Endodermal cell (in vitro differentiated cells): ENCODE data around the gene PANX2. TPM values are rescaled to one million over a fixed set of nuclear protein-coding genes. Genes with fewer than 3 reads are reported as not detected.

Source experiments
- DNase-seq: peaks from one replicate; pipeline ENCODE4 v3.0.0-alpha.2; 2017
- H3K27ac ChIP-seq: 2 replicates; pipeline ENCODE4 v1.5.1; 2013; ENCODE audit warnings: mild to moderate bottlenecking, low read depth, low read length, moderate library complexity
- H3K27me3 ChIP-seq: 2 replicates; pipeline ENCODE4 v1.6.1; 2013; ENCODE audit warnings: mild to moderate bottlenecking, low read length, moderate library complexity; ENCODE audit not compliant: insufficient read depth, control insufficient read depth, poor library complexity, severe bottlenecking
- H3K36me3 ChIP-seq: 2 replicates; pipeline ENCODE4 v1.7.0; 2013; ENCODE audit warnings: mild to moderate bottlenecking, low read length, moderate library complexity; ENCODE audit not compliant: control insufficient read depth, insufficient read depth
- H3K4me1 ChIP-seq: one replicate; pipeline ENCODE4 v1.7.0; 2013; ENCODE audit warnings: low read length; ENCODE audit not compliant: control insufficient read depth, insufficient read depth
- H3K4me3 ChIP-seq: 2 replicates; pipeline ENCODE4 v1.5.1; 2013; ENCODE audit warnings: mild to moderate bottlenecking, low read length, moderate library complexity
- H3K9ac ChIP-seq: 2 replicates; pipeline ENCODE4 v1.6.1; 2013; ENCODE audit warnings: mild to moderate bottlenecking, low read length, moderate library complexity; ENCODE audit not compliant: poor library complexity, severe bottlenecking; ENCODE audit errors: extremely low read depth
- H3K9me3 ChIP-seq: 2 replicates; pipeline ENCODE4 v1.6.1; 2013; ENCODE audit warnings: mild to moderate bottlenecking, low read length, moderate library complexity; ENCODE audit not compliant: control insufficient read depth
- H3K27ac Mint-ChIP-seq: 2 replicates; pipeline ENCODE4 v1.8.0; 2020; ENCODE audit warnings: mixed read lengths
- H3K27me3 Mint-ChIP-seq: 2 replicates; pipeline ENCODE4 v1.8.0; 2021; ENCODE audit warnings: mild to moderate bottlenecking, mixed read lengths; ENCODE audit not compliant: insufficient read depth
- H3K36me3 Mint-ChIP-seq: 2 replicates; pipeline ENCODE4 v1.8.0; 2020; ENCODE audit warnings: low read depth, mixed read lengths
- H3K4me1 Mint-ChIP-seq: 2 replicates; pipeline ENCODE4 v1.8.0; 2020; ENCODE audit warnings: mixed read lengths
- H3K4me3 Mint-ChIP-seq: 2 replicates; pipeline ENCODE4 v1.8.0; 2020; ENCODE audit warnings: mild to moderate bottlenecking, moderate library complexity, mixed read lengths
- H3K9me3 Mint-ChIP-seq: 2 replicates; pipeline ENCODE4 v1.8.0; 2020; ENCODE audit warnings: mild to moderate bottlenecking, mixed read lengths
- CTCF ChIP-seq: fragments of 200-600 bp; sonication (generic); conservative IDR thresholded peaks from 2 replicates; pipeline ENCODE4 v1.5.0; 2021; ENCODE audit warnings: antibody characterized with exemption, mild to moderate bottlenecking
- WGBS, 2 experiments: methylation state at CpG; one replicate each; pipeline versions ENCODE4 v1.1.5 to v1.1.7; 2013; ENCODE audit warnings: missing lambda C conversion rate in 2 of 2, mixed read lengths in 1 of 2; ENCODE audit not compliant: insufficient coverage in 1 of 2, insufficient read length in 1 of 2; 5-methylcytosine and 5-hydroxymethylcytosine counted together
- total RNA-seq, 2 donors: library from RNA; stranded (reverse); fragmentation: NEBNext Ultra II Directional in 1 of 2; extraction: Animal tissue kit (Norgen Biotek cat#: 25700) in 1 of 2; gene quantifications; 2 replicates in 1 of 2; 3 replicates in 1 of 2; pipeline ENCODE4 v1.2.1, GENCODE V29; 2021

Gene PANX2
- total RNA-seq, 2 donors from 2014 or later: 8.8 to 11.2 TPM

DNA sequence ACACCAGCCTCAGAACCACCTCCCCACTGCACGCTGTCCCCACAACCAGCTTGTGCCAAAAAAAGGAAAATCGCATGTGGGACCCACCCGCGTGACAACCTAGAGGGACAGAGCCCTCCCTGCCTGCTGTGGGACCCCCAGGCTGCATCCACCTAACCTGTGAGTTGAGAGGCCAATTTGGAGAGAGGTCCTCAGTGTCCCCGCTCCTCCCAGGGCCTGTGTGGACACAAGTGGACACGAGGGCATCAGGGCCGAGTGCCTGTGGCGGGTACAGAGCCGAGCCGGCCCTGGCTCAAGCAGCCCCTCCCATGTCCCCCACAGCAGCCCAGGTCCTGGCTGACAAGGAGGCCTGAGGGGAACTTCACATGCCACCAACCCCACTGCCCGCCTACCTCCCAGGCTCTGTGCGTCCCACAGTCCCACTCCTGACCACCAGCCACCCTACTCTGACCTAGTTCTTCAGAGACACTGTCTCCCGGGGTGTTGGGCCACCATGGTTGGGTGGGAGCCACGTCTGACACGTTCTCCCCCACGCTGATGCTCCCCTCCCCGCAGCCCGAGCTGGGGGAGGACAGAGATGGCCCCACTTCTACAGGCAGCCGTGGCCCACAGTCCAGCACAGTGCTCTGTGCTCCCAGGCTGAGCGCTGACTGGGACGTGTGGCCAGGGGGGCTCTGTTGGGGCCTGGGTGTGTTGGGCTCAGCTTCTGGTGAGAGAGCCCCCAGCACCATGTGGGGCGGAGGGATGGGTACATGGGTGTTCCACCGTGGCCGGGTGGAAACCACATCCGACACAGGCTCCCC, 49.5 kb downstream of the PANX2 start:
- Histone ChIP-seq H3K4me1 (no peaks in the 10 kb centered on the region), H3K27me3 (no peaks in the 10 kb centered on the region), H3K36me3 (peaks cover 49% of the 10 kb centered on the region), H3K27ac (no peak overlapping the region), H3K9me3 (no peaks in the 10 kb centered on the region), H3K4me3 (no peak overlapping the region), H3K9ac (no peak overlapping the region)
- no peak for TF ChIP-seq CTCF
- Mint-ChIP-seq H3K27me3 (no peaks in the 10 kb centered on the region), H3K4me1 (no peaks in the 10 kb centered on the region), H3K36me3 (peaks cover 67% of the 10 kb centered on the region), H3K9me3 (no peaks in the 10 kb centered on the region), H3K4me3 (no peak overlapping the region), H3K27ac (no peak overlapping the region)
- 93 to 97% methylated on average over 15 to 25 of the region's 25 CpGs for WGBS, 2 experiments
- peak; percentile 27 for DNase-seq

DNA sequence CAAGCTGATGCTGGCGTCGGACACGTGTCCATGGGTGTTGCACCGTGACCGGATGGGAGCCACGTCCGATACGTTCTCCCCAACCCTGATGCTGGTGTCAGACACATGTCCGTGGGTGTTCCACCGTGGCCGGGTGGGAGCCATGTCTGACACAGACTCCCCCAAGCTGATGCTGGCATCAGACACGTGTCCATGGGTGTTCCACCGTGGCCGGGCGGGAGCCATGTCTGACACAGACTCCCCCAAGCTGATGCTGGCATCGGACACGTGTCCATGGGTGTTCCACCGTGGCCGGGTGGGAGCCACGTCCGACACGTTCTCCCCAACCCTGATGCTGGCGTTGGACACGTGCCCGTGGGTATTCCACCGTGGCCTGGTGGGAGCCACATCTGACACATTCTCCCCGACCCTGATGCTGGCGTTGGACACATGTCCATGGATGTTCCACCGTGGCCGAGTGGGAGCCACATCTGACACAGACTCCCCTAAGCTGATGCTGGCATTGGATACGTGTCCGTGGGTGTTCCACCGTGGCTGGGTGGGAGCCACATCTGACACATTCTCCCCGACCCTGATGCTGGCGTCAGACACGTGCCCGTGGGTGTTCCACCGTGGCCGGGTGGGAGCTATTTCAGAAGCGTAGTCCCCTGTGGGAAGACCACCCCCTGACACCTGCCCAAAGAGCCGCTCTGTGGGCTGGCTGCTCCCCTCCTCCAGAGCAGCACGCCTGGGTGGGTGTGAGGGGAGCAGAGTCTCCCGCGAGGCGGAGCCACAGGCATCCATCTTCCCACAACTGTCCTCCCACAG, 50.3 kb downstream of the PANX2 start:
- H3K4me1 Mint-ChIP-seq: no peaks in the 10 kb centered on the region
- no peak for TF ChIP-seq CTCF
- no peaks in the 10 kb centered on the region for H3K9me3 Mint-ChIP-seq
- no peak overlapping the region for H3K27ac Mint-ChIP-seq
- H3K27me3 ChIP-seq: no peaks in the 10 kb centered on the region
- DNase-seq: peak; percentile 35
- H3K4me1 ChIP-seq: no peaks in the 10 kb centered on the region
- no peak overlapping the region for H3K9ac ChIP-seq
- no peaks in the 10 kb centered on the region for H3K27me3 Mint-ChIP-seq
- no peak overlapping the region for H3K4me3 Mint-ChIP-seq
- peaks cover 66% of the 10 kb centered on the region for H3K36me3 Mint-ChIP-seq
- no peak overlapping the region for H3K27ac ChIP-seq
- no peaks in the 10 kb centered on the region for H3K9me3 ChIP-seq
- no peak overlapping the region for H3K4me3 ChIP-seq
- 95 to 96% methylated on average over 38 to 45 of the region's 45 CpGs for WGBS, 2 experiments
- peaks cover 43% of the 10 kb centered on the region for H3K36me3 ChIP-seq

- TF ChIP-seq CTCF: peak; percentile 38
- no peaks in the 10 kb centered on the region for H3K27me3 ChIP-seq
- Mint-ChIP-seq H3K4me1 (no peaks in the 10 kb centered on the region), H3K27me3 (no peaks in the 10 kb centered on the region), H3K36me3 (peaks cover 64% of the 10 kb centered on the region), H3K27ac (no peak overlapping the region), H3K9me3 (no peaks in the 10 kb centered on the region), H3K4me3 (no peak overlapping the region)
- DNase-seq: peak; percentile 63
- WGBS, 2 experiments: 89 to 90% methylated on average over 5 to 19 of the region's 19 CpGs
- no peaks in the 10 kb centered on the region for H3K9me3 ChIP-seq
- H3K36me3 ChIP-seq: peaks cover 34% of the 10 kb centered on the region
- H3K4me3 ChIP-seq: no peak overlapping the region
- no peak overlapping the region for H3K27ac ChIP-seq
- no peak overlapping the region for H3K9ac ChIP-seq
- no peaks in the 10 kb centered on the region for H3K4me1 ChIP-seq
These were observed 51.1 kb downstream of the PANX2 start for GRCh38 chr22:50221410-50222300.
